Mesendoderm (in vitro differentiated cells): ENCODE measurements around the gene STARD10.

Experiments used
- DNase-seq: peaks from one replicate; pipeline ENCODE4 v3.0.0; 2013
- H2AK5ac ChIP-seq: 2 replicates; pipeline ENCODE4 v1.6.1; 2013; ENCODE audit warnings: low read length, inconsistent platforms
- H2BK120ac ChIP-seq: 2 replicates; pipeline ENCODE4 v1.6.1; 2013; ENCODE audit warnings: low read depth, mild to moderate bottlenecking, low read length, moderate library complexity, mixed read lengths
- H2BK15ac ChIP-seq: replicated peaks from 2 replicates; pipeline ENCODE4 v1.6.1; 2013; ENCODE audit warnings: low read depth, mild to moderate bottlenecking, moderate library complexity
- H2BK5ac ChIP-seq: 2 replicates; pipeline ENCODE4 v1.6.1; 2013; ENCODE audit warnings: low read length, inconsistent platforms
- H3K18ac ChIP-seq: 2 replicates; pipeline ENCODE4 v1.6.1; 2013; ENCODE audit warnings: mild to moderate bottlenecking, low read length, mixed read lengths
- H3K23ac ChIP-seq: one replicate; pipeline ENCODE4 v1.6.1; 2013; ENCODE audit warnings: low read length
- H3K27ac ChIP-seq: 2 replicates; pipeline ENCODE4 v1.5.1; 2013; ENCODE audit warnings: low read depth, mild to moderate bottlenecking, inconsistent platforms, low read length, moderate library complexity
- H3K27me3 ChIP-seq: 2 replicates; pipeline ENCODE4 v1.6.1; 2013; ENCODE audit warnings: low read length, control low read depth, mild to moderate bottlenecking, inconsistent platforms; ENCODE audit not compliant: insufficient read depth, poor library complexity
- H3K36me3 ChIP-seq: 2 replicates; pipeline ENCODE4 v1.6.1; 2013; ENCODE audit warnings: low read length, inconsistent platforms; ENCODE audit not compliant: control insufficient read depth, insufficient read depth
- H3K4ac ChIP-seq: one replicate; pipeline ENCODE4 v1.6.1; 2013; ENCODE audit warnings: low read depth, mild to moderate bottlenecking, low read length, moderate library complexity
- H3K4me1 ChIP-seq: 2 replicates; pipeline ENCODE4 v1.6.1; 2013; ENCODE audit warnings: low read depth, low read length, inconsistent platforms; ENCODE audit not compliant: control insufficient read depth
- H3K4me2 ChIP-seq: 2 replicates; pipeline ENCODE4 v1.6.1; 2013; ENCODE audit warnings: low read length
- H3K4me3 ChIP-seq: 2 replicates; pipeline ENCODE4 v1.5.1; 2013; ENCODE audit warnings: mild to moderate bottlenecking, low read length
- H3K56ac ChIP-seq: one replicate; pipeline ENCODE4 v1.6.1; 2013; ENCODE audit warnings: low read length
- H3K79me1 ChIP-seq: 2 replicates; pipeline ENCODE4 v1.6.1; 2013; ENCODE audit warnings: low read length, inconsistent platforms
- H3K79me2 ChIP-seq: 2 replicates; pipeline ENCODE4 v1.6.1; 2013; ENCODE audit warnings: mild to moderate bottlenecking, low read length; ENCODE audit not compliant: control insufficient read depth, insufficient read depth
- H3K9ac ChIP-seq: 2 replicates; pipeline ENCODE4 v1.6.1; 2013; ENCODE audit warnings: low read length, inconsistent platforms
- H4K5ac ChIP-seq: one replicate; pipeline ENCODE4 v1.6.1; 2013; ENCODE audit warnings: low read length
- H4K8ac ChIP-seq: one replicate; pipeline ENCODE4 v1.6.1; 2013; ENCODE audit warnings: low read depth, mild to moderate bottlenecking, control low read depth, low read length, moderate library complexity
- WGBS: extraction: QIAGEN DNeasy Blood & Tissue Kit; methylation state at CpG from one replicate; pipeline ENCODE4 v1.1.7; 2013; ENCODE audit warnings: low lambda C conversion rate, missing lambda C conversion rate; ENCODE audit not compliant: insufficient coverage; ENCODE audit errors: extremely low coverage; 5-methylcytosine and 5-hydroxymethylcytosine counted together

Gene STARD10

DNA sequence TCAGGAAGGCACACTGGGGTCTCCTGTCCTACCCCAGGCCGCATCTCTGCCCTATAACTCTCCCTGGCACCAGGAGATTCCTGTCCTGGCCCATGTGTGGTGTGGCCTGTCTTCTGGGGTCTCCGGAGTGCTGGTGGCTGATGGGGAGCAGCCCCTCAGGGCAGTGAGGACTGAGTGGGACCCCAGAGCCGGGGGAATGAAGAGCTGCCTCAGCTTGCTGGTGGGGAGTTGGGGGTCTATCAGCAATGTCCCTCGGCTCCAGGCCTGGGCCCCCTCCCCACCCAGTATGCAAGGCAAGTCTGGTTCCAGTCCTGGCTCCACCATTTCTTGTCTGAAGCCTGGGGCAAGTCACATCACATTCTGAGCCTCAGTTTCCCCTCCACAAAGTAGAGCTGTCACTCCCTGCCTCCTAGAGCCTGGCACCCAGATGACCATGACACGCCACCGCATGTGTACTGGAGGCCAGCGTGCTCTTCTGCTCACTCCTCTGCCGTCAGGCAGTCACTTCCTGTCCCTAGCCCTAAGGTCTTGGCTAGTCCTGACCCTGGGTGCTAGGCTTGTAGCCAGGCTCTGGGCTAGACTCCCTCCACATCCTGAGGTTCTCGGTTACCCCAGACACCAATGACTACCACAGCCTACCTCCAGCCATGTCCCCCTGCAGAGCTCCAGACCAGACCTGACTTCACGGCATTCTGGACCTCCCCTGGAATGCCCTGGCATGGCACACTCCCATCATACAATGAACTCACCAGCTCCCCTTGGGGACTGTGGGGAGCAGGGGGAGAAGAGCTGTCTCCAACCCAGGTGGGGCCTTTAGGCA, 54.4 kb downstream of the STARD10 start:
- Histone ChIP-seq H3K4me3 (no peak overlapping the region), H3K18ac (peak overlapping the region; percentile 12), H3K79me1 (peaks cover 34% of the 10 kb centered on the region), H2AK5ac (no peak overlapping the region), H3K79me2 (peaks cover 51% of the 10 kb centered on the region), H3K9ac (no peak overlapping the region), H2BK15ac (no peak overlapping the region), H3K4ac (no peak overlapping the region), H4K8ac (no peak overlapping the region), H3K56ac (peak overlapping the region; percentile 58), H4K5ac (no peak overlapping the region), H3K27me3 (no peaks in the 10 kb centered on the region), H3K4me2 (no peak overlapping the region), H3K4me1 (peaks cover 43% of the 10 kb centered on the region), H3K23ac (no peak overlapping the region), H3K27ac (peak overlapping the region; percentile 19), H2BK5ac (no peak overlapping the region), H2BK120ac (no peak overlapping the region), H3K36me3 (no peaks in the 10 kb centered on the region)
- no CpG with 5 or more reads among the region's 10 CpGs for WGBS
- DNase-seq: no peak

DNA sequence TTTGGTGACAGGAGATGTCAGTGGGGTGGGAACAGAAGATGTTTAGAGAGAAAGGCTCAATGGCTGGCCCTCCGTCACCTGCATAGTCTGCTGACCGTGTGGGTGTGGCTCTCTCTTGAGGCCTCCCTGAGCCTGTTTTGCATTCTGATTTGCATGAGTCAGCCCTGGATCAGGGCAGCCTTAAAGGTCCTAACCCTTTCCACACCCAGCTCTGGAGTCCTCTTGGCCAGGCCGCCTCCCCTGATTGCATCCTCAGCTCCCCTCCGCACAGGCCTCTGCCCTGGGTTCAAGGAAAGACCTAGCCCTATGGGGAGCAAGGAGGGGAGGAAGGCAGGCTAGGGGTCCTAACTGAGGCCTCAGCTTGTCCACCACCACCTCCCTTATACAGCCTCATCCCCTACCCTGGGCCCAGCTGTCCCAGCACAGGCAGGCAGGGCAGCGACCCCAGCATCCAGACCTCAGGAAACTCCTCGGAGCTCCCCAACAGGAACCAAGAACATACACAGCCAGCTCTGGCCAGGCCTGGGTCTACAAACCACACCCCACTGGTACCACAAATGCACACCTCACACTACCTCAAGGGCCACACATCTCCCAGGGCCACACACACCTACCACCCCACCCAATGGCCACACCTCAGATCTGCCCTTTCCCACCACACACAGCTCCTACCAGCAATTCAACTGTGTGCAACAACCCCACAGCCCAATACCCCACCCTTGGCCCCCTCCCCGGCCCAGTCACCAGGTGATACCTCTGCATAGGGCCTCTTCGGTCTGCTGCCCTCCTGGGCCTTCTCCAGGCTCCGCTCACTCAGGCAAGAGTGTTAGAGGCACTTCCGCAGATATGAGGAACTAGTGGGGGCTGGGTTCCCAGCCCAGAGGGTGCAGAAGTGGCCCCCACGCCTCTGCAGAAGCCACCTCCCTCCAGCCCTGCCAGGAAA, 55.4 kb downstream of the STARD10 start:
- Histone ChIP-seq H3K9ac (no peak overlapping the region), H2BK120ac (no peak overlapping the region), H3K4me2 (no peak overlapping the region), H3K79me1 (peaks cover 26% of the 10 kb centered on the region), H3K4ac (peak overlapping the region; percentile 63), H2BK15ac (no peak overlapping the region), H3K4me3 (no peak overlapping the region), H3K36me3 (no peaks in the 10 kb centered on the region), H3K23ac (no peak overlapping the region), H3K18ac (peak overlapping the region; percentile 12), H2BK5ac (no peak overlapping the region), H4K8ac (no peak overlapping the region), H3K4me1 (peaks cover 41% of the 10 kb centered on the region), H3K27ac (no peak overlapping the region), H2AK5ac (no peak overlapping the region), H3K56ac (peak overlapping the region; percentile 63), H3K79me2 (peaks cover 48% of the 10 kb centered on the region), H4K5ac (no peak overlapping the region), H3K27me3 (no peaks in the 10 kb centered on the region)
- no CpG with 5 or more reads among the region's 11 CpGs for WGBS
- peak; percentile 77 for DNase-seq

DNA sequence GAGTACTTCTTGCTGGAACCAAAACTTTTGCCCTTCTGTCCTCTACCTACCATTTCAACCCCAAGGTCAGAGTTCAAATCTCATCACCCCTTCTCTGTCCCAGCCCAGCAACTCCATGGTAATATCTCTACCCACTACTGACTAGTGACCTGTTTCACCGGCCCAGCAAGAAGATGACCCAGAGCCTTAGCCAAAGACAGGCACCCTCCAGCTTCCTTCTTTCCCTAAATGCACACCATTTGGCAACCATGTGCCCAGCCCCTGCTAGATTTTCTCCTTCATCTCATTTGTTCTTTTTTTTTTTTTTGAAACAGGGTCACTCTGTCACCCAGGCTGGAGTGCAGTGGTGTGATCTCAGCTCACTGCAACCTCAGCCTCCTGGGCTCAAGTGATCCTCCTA, 56.5 kb downstream of the STARD10 start:
- no peak overlapping the region for H3K27ac ChIP-seq
- peaks cover 48% of the 10 kb centered on the region for H3K79me2 ChIP-seq
- no peak overlapping the region for H2AK5ac ChIP-seq
- H3K56ac ChIP-seq: peak overlapping the region; percentile 61
- no peak for DNase-seq
- H3K23ac ChIP-seq: no peak overlapping the region
- H3K4me2 ChIP-seq: no peak overlapping the region
- H3K9ac ChIP-seq: no peak overlapping the region
- no peaks in the 10 kb centered on the region for H3K27me3 ChIP-seq
- H2BK120ac ChIP-seq: no peak overlapping the region
- H3K4me1 ChIP-seq: peaks cover 37% of the 10 kb centered on the region
- H3K4me3 ChIP-seq: no peak overlapping the region
- H2BK5ac ChIP-seq: no peak overlapping the region
- H2BK15ac ChIP-seq: no peak overlapping the region
- no CpG with 5 or more reads among the region's 1 CpG for WGBS
- H3K4ac ChIP-seq: no peak overlapping the region
- H3K79me1 ChIP-seq: peaks cover 26% of the 10 kb centered on the region
- H3K36me3 ChIP-seq: no peaks in the 10 kb centered on the region
- no peak overlapping the region for H4K5ac ChIP-seq
- no peak overlapping the region for H4K8ac ChIP-seq
- peak overlapping the region; percentile 16 for H3K18ac ChIP-seq

DNA sequence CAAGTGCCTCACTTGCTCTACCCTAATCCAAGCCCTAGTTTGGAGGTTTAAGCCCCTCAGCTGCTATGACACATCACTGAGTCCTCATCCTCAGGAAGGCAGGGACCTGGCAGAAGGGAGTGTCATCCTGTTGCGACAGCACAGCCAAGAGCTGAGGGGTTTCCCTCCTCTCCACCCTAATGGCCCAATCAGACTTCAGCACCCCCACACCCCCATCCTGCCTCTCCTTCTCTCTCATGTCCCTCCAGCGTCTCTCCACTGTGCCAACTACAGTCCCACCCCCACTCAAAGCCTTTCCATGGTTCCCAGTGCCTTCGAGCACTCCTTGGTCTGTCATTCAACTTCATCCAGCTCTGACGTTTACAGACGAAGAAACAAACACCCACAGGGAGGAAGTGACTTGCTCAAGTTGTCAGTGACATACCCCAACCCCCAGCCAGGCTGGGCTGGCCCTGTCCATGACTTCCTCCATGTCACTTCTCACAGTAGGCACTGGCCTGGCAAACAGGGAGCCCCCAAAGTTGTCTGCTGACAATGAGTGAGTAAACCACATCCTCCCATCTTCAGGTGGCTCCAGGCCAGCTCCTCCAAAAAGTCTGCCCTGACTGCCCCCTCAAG, 57.3 kb downstream of the STARD10 start:
- peaks cover 47% of the 10 kb centered on the region for H3K79me2 ChIP-seq
- peak; percentile 76 for DNase-seq

DNA sequence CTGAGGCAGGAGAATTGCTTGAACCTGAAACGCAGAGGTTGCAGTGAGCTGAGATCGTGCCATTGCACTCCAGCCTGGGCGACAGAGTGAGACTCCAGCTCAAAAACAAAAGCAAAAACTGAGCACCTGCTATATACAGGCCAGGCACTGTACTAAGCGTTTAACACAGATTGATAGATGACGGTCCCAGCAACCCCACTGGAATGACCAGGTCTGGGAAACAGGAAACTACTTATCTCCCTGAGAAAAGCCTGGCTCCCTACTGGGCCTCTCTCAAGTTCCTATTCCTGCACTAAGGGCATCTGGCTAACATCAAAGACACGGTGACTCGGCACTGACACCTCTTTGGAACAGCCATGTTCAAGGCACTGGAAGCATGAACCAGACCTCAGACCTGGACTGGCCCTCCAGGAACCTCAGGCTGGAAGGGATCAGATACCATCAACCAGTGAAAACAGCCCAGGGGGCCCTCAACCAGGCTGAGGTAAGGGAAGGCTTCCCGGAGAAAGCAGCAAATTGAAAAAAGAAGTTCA, 58.3 kb downstream of the STARD10 start:
- Histone ChIP-seq H3K18ac (no peak overlapping the region), H3K9ac (peak overlapping the region; percentile 14), H3K27ac (peak overlapping the region; percentile 57), H2AK5ac (no peak overlapping the region), H3K23ac (no peak overlapping the region), H3K4me2 (no peak overlapping the region), H3K36me3 (no peaks in the 10 kb centered on the region), H4K5ac (no peak overlapping the region), H3K79me2 (peaks cover 47% of the 10 kb centered on the region), H2BK15ac (no peak overlapping the region), H3K79me1 (peaks cover 25% of the 10 kb centered on the region), H4K8ac (no peak overlapping the region), H3K27me3 (no peaks in the 10 kb centered on the region), H3K56ac (peak overlapping the region; percentile 29), H3K4me1 (peaks cover 23% of the 10 kb centered on the region), H2BK5ac (peak overlapping the region; percentile 21), H3K4me3 (no peak overlapping the region), H3K4ac (no peak overlapping the region), H2BK120ac (no peak overlapping the region)
- no CpG with 5 or more reads among the region's 8 CpGs for WGBS
- peak; percentile 98 for DNase-seq

More for the DNA sequence above, 57.3 kb downstream of the STARD10 start:
- H3K4ac ChIP-seq: peak overlapping the region; percentile 38
- peaks cover 30% of the 10 kb centered on the region for H3K4me1 ChIP-seq
- H4K5ac ChIP-seq: no peak overlapping the region
- H3K4me3 ChIP-seq: no peak overlapping the region
- H3K4me2 ChIP-seq: no peak overlapping the region
- H3K9ac ChIP-seq: peak overlapping the region; percentile 5
- peak overlapping the region; percentile 4 for H3K27ac ChIP-seq
- H3K79me1 ChIP-seq: peaks cover 25% of the 10 kb centered on the region
- H2BK15ac ChIP-seq: no peak overlapping the region
- no CpG with 5 or more reads among the region's 5 CpGs for WGBS
- peak overlapping the region; percentile 59 for H3K56ac ChIP-seq
- H3K36me3 ChIP-seq: no peaks in the 10 kb centered on the region
- H3K18ac ChIP-seq: peak overlapping the region; percentile 16
- no peak overlapping the region for H2BK120ac ChIP-seq
- H2AK5ac ChIP-seq: no peak overlapping the region
- H4K8ac ChIP-seq: no peak overlapping the region
- H3K23ac ChIP-seq: no peak overlapping the region
- H2BK5ac ChIP-seq: no peak overlapping the region
- H3K27me3 ChIP-seq: no peaks in the 10 kb centered on the region
